ENCODE measurements around the gene KAZN. TPM values are rescaled to one million over a fixed set of nuclear protein-coding genes. Genes with fewer than 3 reads are reported as not detected.

Gene KAZN
- total and polyA plus RNA-seq, 4 experiments from 2014 or later = 0.08 to 0.47 TPM; not detected in 2

DNA sequence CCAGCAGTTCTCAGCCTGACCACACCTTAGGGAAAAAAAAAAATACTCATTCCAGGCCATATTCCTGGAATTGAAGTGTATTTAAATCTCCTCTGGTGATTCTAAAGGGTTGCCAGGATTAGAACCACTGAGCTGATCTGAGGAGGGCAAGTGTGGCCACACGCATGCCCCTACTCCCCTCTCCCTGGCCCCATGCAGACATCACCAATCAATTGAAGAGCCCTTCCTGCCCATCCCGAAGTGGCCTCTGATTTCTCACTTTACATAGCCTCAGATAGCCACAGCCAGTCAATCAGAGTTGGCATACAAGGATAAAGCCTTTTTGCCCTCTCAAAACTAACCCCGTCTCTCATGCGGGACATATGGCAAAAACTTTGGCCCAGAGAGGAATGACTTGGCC is 470.5 kb downstream of the KAZN start:
- ChIA-PET CTCF (ENCODE audit: partially characterized antibody) (no interaction called here), POLR2A (ENCODE audit: partially characterized antibody) (no interaction called here)
- Mint-ChIP-seq H3K4me3 (no peak overlapping the region), H3K4me1 (no peaks in the 10 kb centered on the region), H3K36me3 (no peaks in the 10 kb centered on the region), H3K27me3 (no peaks in the 10 kb centered on the region), H3K27ac (no peak overlapping the region), H3K9me3 (no peaks in the 10 kb centered on the region)
- Histone ChIP-seq H3K4me3 (ENCODE audit: low read length in 2 of 2) (no peak overlapping the region), H3K27me3 (ENCODE audit: insufficient read depth, low read length) (no peaks in the 10 kb centered on the region), H3K9me3 (ENCODE audit: control insufficient read depth in 1 of 2, low read length in 2 of 2) (no peaks in the 10 kb centered on the region), H3K27ac (ENCODE audit: low read depth, low read length) (no peak overlapping the region), H3K36me3 (ENCODE audit: insufficient read depth, low read length) (no peaks in the 10 kb centered on the region), H3K4me1 (ENCODE audit: insufficient read depth, low read length) (no peaks in the 10 kb centered on the region)
- intact Hi-C loops (cut with micrococcal nuclease) = no loop called here
- DNase-seq = no peak

DNA sequence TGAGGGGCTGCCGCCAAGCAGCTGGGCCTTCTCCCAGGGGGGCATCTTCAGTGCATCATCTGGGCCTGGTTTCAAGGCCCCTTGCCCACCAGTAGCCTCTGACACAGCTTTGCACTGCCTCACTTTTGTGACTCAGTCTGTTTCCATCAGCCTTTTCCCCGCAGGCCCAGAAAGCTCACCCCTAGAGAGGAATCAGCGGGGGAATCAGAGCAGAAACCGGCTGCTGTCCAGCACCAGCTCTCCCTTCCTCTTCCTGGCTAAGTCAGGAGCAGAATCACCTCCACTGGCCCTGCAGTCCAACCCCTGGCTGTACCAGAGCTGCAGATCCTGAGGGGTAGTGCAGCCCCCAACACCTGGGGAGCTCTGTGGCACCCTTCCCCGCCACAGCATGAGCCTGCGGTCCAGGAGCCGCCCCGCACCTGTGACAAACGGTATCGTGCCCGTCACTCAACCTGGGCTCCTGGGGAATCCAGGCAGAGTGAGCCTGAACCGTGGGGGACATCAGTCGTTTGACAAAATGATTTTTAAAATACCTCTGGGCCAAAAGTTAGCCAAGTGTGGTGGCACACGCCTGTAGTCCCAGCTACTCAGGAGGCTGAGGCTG is 471.8 kb downstream of the KAZN start:
- no peak overlapping the region for H3K4me3 Mint-ChIP-seq
- POLR2A ChIA-PET (ENCODE audit: partially characterized antibody) = no interaction called here
- H3K27ac Mint-ChIP-seq = no peak overlapping the region
- CTCF ChIA-PET (ENCODE audit: partially characterized antibody) = interaction anchor here (0.7 kb wide), 1 partner anchor 23 kb away, joined by 3 read pairs; no protein-coding TSS in a partner anchor
- no peaks in the 10 kb centered on the region for H3K36me3 Mint-ChIP-seq
- intact Hi-C loops (cut with micrococcal nuclease) = no loop called here
- no peaks in the 10 kb centered on the region for H3K4me1 Mint-ChIP-seq
- peaks cover 0 to 2% of the 10 kb centered on the region in 2 donors for H3K27me3 Mint-ChIP-seq
- Histone ChIP-seq H3K27ac (ENCODE audit: low read depth, low read length) (no peak overlapping the region), H3K4me3 (ENCODE audit: low read length in 2 of 2) (no peak overlapping the region), H3K9me3 (ENCODE audit: control insufficient read depth in 1 of 2, low read length in 2 of 2) (no peaks in the 10 kb centered on the region), H3K4me1 (ENCODE audit: insufficient read depth, low read length) (no peaks in the 10 kb centered on the region), H3K36me3 (ENCODE audit: insufficient read depth, low read length) (no peaks in the 10 kb centered on the region), H3K27me3 (ENCODE audit: insufficient read depth, low read length) (no peaks in the 10 kb centered on the region)
- no peak for DNase-seq
- H3K9me3 Mint-ChIP-seq = no peaks in the 10 kb centered on the region

DNA sequence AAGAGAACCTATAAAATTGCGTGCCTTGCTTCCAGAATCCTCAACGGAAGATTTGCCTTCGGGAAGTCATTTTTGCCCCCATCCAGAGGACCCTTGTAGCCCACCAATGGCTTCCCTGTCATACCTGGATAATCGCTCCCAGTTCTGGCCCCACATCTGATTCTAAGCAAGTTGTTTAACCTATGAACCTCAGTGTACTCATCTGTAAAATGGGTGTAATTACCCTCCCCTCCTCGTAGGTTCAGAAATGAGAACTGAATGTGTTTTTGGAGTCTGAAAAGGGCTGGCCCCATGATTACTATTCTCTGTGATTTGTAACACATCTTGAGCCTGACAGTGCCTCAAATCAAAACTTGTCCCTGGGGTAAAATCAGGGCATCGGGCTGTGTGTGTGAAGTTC is 473.5 kb downstream of the KAZN start:
- Mint-ChIP-seq H3K4me1 (no peaks in the 10 kb centered on the region), H3K27ac (no peak overlapping the region), H3K9me3 (no peaks in the 10 kb centered on the region), H3K36me3 (no peaks in the 10 kb centered on the region), H3K27me3 (peaks cover 0 to 2% of the 10 kb centered on the region in 2 donors), H3K4me3 (no peak overlapping the region)
- no peaks in the 10 kb centered on the region for H3K4me1 ChIP-seq (ENCODE audit: insufficient read depth, low read length)
- POLR2A ChIA-PET (ENCODE audit: partially characterized antibody) = no interaction called here
- no peaks in the 10 kb centered on the region for H3K36me3 ChIP-seq (ENCODE audit: insufficient read depth, low read length)
- no peak overlapping the region for H3K4me3 ChIP-seq (ENCODE audit: low read length in 2 of 2)
- CTCF ChIA-PET (ENCODE audit: partially characterized antibody) = no interaction called here
- no peak for DNase-seq
- H3K27me3 ChIP-seq (ENCODE audit: insufficient read depth, low read length) = no peaks in the 10 kb centered on the region
- intact Hi-C loops (cut with micrococcal nuclease) = no loop called here
- no peak overlapping the region for H3K27ac ChIP-seq (ENCODE audit: low read depth, low read length)
- H3K9me3 ChIP-seq (ENCODE audit: control insufficient read depth in 1 of 2, low read length in 2 of 2) = no peaks in the 10 kb centered on the region

DNA sequence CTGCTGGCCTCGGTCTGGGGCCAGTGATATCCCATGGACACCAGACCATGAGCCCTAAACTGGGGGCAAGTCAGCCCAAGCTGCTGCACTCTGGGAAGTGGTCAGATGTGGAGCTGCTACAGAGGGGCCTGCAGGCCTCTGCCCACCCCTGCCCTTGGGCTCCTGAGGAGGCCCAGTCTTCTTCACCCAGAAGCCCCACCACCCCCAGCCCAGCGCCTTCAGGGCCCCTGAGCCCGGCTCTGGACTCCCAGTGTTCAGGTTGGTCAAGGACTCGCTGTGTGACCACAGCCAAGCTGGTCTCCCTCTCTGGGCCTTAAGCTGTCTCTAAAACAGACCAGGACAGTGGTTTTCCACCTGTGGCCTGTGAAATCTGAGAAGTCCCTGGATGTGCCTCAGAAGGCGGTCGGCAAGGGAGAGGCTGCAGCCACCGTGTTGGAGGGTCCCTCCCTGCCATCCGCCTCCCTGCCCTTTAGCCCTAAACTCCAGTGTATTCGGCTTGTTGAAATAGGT is 475.4 kb downstream of the KAZN start:
- no peak overlapping the region for H3K4me3 Mint-ChIP-seq
- peaks cover 0 to 2% of the 10 kb centered on the region in 2 donors for H3K27me3 Mint-ChIP-seq
- Histone ChIP-seq H3K9me3 (ENCODE audit: control insufficient read depth in 1 of 2, low read length in 2 of 2) (no peaks in the 10 kb centered on the region), H3K27ac (ENCODE audit: low read depth, low read length) (no peak overlapping the region), H3K27me3 (ENCODE audit: insufficient read depth, low read length) (no peaks in the 10 kb centered on the region), H3K4me3 (ENCODE audit: low read length in 2 of 2) (no peak overlapping the region), H3K36me3 (ENCODE audit: insufficient read depth, low read length) (no peaks in the 10 kb centered on the region), H3K4me1 (ENCODE audit: insufficient read depth, low read length) (no peaks in the 10 kb centered on the region)
- no peak overlapping the region for H3K27ac Mint-ChIP-seq
- ChIA-PET POLR2A (ENCODE audit: partially characterized antibody) (no interaction called here), CTCF (ENCODE audit: partially characterized antibody) (no interaction called here)
- no peaks in the 10 kb centered on the region for H3K9me3 Mint-ChIP-seq
- H3K36me3 Mint-ChIP-seq = no peaks in the 10 kb centered on the region
- intact Hi-C loops (cut with micrococcal nuclease) = no loop called here
- DNase-seq = no peak
- H3K4me1 Mint-ChIP-seq = no peaks in the 10 kb centered on the region

DNA sequence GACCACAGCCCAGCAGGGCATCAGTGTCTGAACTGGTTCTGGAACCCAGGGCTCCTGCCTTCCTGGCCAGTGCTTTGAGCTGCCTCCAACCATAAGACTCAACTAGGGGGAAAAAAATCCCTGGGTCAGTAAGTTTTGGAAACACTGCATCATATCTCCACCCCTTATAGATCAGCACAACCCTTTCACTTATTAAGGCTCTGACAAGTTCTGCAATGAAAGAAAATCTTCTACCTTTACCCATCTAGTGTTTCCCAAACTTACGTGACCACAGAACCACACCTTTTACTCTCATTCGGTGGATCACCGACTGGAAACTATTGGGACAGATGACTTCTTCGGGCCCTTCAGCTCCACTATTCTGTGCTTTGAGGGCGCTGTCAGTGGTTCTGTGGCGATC is 476.7 kb downstream of the KAZN start:
- no peak overlapping the region for H3K4me3 Mint-ChIP-seq
- Histone ChIP-seq H3K9me3 (ENCODE audit: control insufficient read depth in 1 of 2, low read length in 2 of 2) (no peaks in the 10 kb centered on the region), H3K4me1 (ENCODE audit: insufficient read depth, low read length) (no peaks in the 10 kb centered on the region), H3K27me3 (ENCODE audit: insufficient read depth, low read length) (no peaks in the 10 kb centered on the region), H3K36me3 (ENCODE audit: insufficient read depth, low read length) (no peaks in the 10 kb centered on the region), H3K27ac (ENCODE audit: low read depth, low read length) (no peak overlapping the region), H3K4me3 (ENCODE audit: low read length in 2 of 2) (no peak overlapping the region)
- ChIA-PET POLR2A (ENCODE audit: partially characterized antibody) (no interaction called here), CTCF (ENCODE audit: partially characterized antibody) (no interaction called here)
- DNase-seq = no peak
- intact Hi-C loops (cut with micrococcal nuclease) = no loop called here
- no peaks in the 10 kb centered on the region for H3K4me1 Mint-ChIP-seq
- H3K9me3 Mint-ChIP-seq = no peaks in the 10 kb centered on the region
- H3K27ac Mint-ChIP-seq = no peak overlapping the region
- H3K36me3 Mint-ChIP-seq = no peaks in the 10 kb centered on the region
- peaks cover 0 to 2% of the 10 kb centered on the region in 2 donors for H3K27me3 Mint-ChIP-seq

DNA sequence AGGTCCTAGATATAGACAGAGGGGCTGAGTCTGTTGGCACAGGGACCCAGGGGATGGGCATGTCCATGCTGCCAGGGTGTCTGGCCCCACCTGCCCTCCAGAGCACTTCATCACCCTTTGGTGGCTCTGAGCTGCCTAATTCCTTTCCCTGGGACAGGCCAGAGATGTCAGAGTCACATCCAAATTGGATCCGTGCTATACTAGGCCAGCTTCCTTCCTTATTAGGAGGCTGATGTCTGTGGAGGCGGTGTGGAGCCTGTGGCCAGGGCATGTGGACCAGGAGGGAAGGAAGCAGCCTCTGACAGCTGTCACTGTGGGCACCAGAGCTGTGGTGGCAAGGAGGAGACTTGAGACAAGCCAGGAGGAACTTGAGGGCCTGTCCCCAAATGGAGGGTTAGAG is 477.3 kb downstream of the KAZN start:
- no peaks in the 10 kb centered on the region for H3K4me1 ChIP-seq (ENCODE audit: insufficient read depth, low read length)
- no peaks in the 10 kb centered on the region for H3K36me3 ChIP-seq (ENCODE audit: insufficient read depth, low read length)
- Mint-ChIP-seq H3K36me3 (no peaks in the 10 kb centered on the region), H3K4me3 (no peak overlapping the region), H3K4me1 (no peaks in the 10 kb centered on the region), H3K27me3 (peaks cover 0 to 2% of the 10 kb centered on the region in 2 donors), H3K27ac (no peak overlapping the region), H3K9me3 (no peaks in the 10 kb centered on the region)
- no peaks in the 10 kb centered on the region for H3K9me3 ChIP-seq (ENCODE audit: control insufficient read depth in 1 of 2, low read length in 2 of 2)
- DNase-seq = no peak
- ChIA-PET CTCF (ENCODE audit: partially characterized antibody) (no interaction called here), POLR2A (ENCODE audit: partially characterized antibody) (no interaction called here)
- H3K27ac ChIP-seq (ENCODE audit: low read depth, low read length) = no peak overlapping the region
- intact Hi-C loops (cut with micrococcal nuclease) = no loop called here
- H3K27me3 ChIP-seq (ENCODE audit: insufficient read depth, low read length) = no peaks in the 10 kb centered on the region
- H3K4me3 ChIP-seq (ENCODE audit: low read length in 2 of 2) = no peak overlapping the region

DNA sequence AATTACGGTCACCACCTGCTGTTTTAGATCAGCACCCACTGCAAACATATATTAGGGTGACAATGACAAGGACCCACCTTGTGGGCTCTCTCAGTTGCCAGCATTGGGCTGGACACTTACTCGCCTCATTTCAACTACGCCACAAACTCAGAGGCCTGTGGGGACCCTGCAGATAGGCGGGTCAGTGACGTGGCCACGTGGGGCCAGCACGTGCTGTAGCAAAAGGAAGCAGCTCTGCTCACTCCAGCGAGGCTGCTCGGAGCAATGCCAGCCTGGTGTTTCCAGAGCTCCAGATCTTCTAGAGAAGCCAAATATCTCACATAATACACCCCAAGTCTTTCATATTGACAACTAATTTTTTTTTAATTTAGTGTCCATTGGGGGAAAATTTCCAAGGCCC is 478.3 kb downstream of the KAZN start:
- no peaks in the 10 kb centered on the region for H3K27me3 ChIP-seq (ENCODE audit: insufficient read depth, low read length)
- H3K4me3 ChIP-seq (ENCODE audit: low read length in 2 of 2) = no peak overlapping the region
- ChIA-PET POLR2A (ENCODE audit: partially characterized antibody) (no interaction called here), CTCF (ENCODE audit: partially characterized antibody) (no interaction called here)
- Mint-ChIP-seq H3K27ac (no peak overlapping the region), H3K4me3 (no peak overlapping the region), H3K4me1 (no peaks in the 10 kb centered on the region), H3K36me3 (no peaks in the 10 kb centered on the region), H3K9me3 (no peaks in the 10 kb centered on the region), H3K27me3 (peaks cover 0 to 8% of the 10 kb centered on the region in 2 donors)
- DNase-seq = no peak
- no peaks in the 10 kb centered on the region for H3K36me3 ChIP-seq (ENCODE audit: insufficient read depth, low read length)
- intact Hi-C loops (cut with micrococcal nuclease) = no loop called here
- H3K27ac ChIP-seq (ENCODE audit: low read depth, low read length) = no peak overlapping the region
- no peaks in the 10 kb centered on the region for H3K9me3 ChIP-seq (ENCODE audit: control insufficient read depth in 1 of 2, low read length in 2 of 2)
- no peaks in the 10 kb centered on the region for H3K4me1 ChIP-seq (ENCODE audit: insufficient read depth, low read length)

DNA sequence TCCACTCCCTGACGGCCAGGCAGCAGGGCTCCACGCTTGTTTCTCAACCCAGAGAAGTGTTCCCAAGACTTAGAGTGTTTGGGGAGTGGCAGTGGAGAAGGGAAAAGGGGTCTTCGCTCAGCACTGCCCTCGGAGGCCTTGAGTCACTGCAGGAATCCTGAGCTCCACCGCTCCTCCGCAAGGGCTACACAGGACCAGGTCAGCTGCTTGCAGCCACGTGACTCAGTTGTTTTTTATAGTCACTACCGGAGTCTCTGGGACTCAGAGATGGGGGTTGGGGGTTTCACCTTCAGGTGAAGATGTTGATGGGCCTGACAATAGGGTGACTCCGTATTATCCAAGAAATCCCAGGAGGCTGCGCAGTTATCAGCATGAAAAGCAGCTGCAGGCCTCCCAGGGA is 478.9 kb downstream of the KAZN start:
- Histone ChIP-seq H3K27ac (ENCODE audit: low read depth, low read length) (no peak overlapping the region), H3K4me3 (ENCODE audit: low read length in 2 of 2) (no peak overlapping the region), H3K4me1 (ENCODE audit: insufficient read depth, low read length) (no peaks in the 10 kb centered on the region), H3K36me3 (ENCODE audit: insufficient read depth, low read length) (no peaks in the 10 kb centered on the region), H3K9me3 (ENCODE audit: control insufficient read depth in 1 of 2, low read length in 2 of 2) (no peaks in the 10 kb centered on the region), H3K27me3 (ENCODE audit: insufficient read depth, low read length) (no peaks in the 10 kb centered on the region)
- Mint-ChIP-seq H3K27me3 (peaks cover 0 to 8% of the 10 kb centered on the region in 2 donors), H3K27ac (no peak overlapping the region), H3K4me3 (no peak overlapping the region), H3K9me3 (no peaks in the 10 kb centered on the region), H3K36me3 (no peaks in the 10 kb centered on the region), H3K4me1 (no peaks in the 10 kb centered on the region)
- CTCF ChIA-PET (ENCODE audit: partially characterized antibody) = no interaction called here
- intact Hi-C loops (cut with micrococcal nuclease) = no loop called here
- POLR2A ChIA-PET (ENCODE audit: partially characterized antibody) = no interaction called here
- DNase-seq = no peak
